IMR-90 (cell line): ENCODE measurements around the gene HAGHL.

ENCODE experiments used
- CTCF ChIP-seq: conservative IDR thresholded peaks from 2 replicates; pipeline ENCODE4 v1.5.1; 2012; ENCODE audit warnings: mild to moderate bottlenecking, low read depth, low read length, improper control_type of control experiment
- ELK1 ChIP-seq: fragments of 150-350 bp; IDR thresholded peaks from 2 replicates; pipeline ENCODE4 v1.6.1; 2016; ENCODE audit warnings: low read depth, mild to moderate bottlenecking, low read length, moderate library complexity, borderline replicate concordance
- POLR2A ChIP-seq: IDR thresholded peaks from 2 replicates; pipeline ENCODE4 v1.6.1; 2012; ENCODE audit warnings: mild to moderate bottlenecking, low read depth, low read length

GRCh38 chr16:732936-733335 is 6.0 kb downstream of the HAGHL start:
- TF ChIP-seq POLR2A (no peak), CTCF (no peak), ELK1 (no peak)
